Right hindlimb (tissue), 1 donor: ENCODE results near the gene GLI3.
"Not testable (repeated sequence)": the region's sequence is repeated elsewhere in the genome, so short reads cannot be mapped to it uniquely, and the experiment has no call there.

Source experiments
- DNase-seq: peaks from one replicate; pipeline ENCODE4 v3.0.0-alpha.2; 2018

GLI3 gene

DNA sequence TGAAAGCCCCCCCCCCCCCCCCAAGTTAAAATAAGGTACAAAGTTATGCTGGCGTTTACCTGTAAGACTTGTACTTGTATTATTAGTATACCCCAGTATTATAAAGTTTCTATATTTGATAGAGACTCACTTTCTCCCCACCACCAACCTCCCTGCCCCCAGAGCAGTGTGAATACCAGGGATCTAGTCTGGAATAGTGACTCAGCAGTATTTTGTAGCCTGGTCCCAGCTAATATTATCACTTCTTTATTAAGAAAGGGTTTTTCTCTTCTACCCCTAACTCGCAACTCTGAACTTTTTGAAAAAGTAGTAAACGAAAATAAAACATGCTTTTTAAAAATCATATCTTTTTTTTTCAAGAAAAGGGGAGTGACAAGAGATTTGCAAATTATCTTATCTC, 26.7 kb downstream of the GLI3 start:
- no peak for DNase-seq

DNA sequence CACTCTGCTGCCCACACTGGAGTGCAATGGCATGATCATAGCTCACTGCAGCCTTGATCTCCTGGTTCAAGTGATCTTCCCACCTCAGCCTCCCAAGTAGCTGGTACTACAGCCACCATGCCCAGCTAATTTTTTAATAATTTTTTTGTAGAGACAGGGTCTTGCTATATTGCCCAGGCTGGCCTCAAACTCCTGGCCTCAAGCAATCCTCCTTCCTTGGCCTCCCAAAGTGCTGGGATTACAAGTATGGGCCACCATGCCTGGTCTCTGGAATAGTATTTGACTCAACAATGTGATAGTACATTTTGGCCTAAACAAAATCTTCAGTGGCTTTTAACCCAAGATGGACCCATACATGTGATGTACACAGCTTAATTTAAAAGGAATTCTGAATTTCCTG, 27.9 kb downstream of the GLI3 start:
- not testable (repeated sequence) for DNase-seq

GRCh38 chr7:42208572-42208971, 28.4 kb downstream of the GLI3 start:
- no peak for DNase-seq

- no peak for DNase-seq
These were observed 29.6 kb downstream of the GLI3 start for GRCh38 chr7:42207420-42207819.

DNA sequence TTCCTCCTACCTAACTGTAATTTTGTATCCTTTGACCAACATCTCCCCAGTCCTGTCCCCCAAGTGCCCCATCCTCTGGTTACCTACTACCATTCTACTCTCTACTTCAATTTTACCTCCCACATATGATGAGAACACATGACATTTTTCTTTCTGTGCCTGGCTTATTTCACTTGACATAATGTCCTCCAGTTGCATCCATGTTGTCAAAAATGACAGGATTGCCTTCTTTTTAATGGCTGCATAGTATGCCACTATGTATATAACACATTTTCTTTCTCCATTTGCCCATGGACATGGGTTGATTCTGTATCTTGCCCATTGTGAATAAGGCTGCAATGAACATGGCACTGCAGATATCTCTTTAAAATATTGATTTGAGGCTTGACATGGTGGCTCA, 33.7 kb downstream of the GLI3 start:
- no peak for DNase-seq

- DNase-seq = no peak
These were observed 34.4 kb downstream of the GLI3 start for GRCh38 chr7:42202601-42203000.

DNA sequence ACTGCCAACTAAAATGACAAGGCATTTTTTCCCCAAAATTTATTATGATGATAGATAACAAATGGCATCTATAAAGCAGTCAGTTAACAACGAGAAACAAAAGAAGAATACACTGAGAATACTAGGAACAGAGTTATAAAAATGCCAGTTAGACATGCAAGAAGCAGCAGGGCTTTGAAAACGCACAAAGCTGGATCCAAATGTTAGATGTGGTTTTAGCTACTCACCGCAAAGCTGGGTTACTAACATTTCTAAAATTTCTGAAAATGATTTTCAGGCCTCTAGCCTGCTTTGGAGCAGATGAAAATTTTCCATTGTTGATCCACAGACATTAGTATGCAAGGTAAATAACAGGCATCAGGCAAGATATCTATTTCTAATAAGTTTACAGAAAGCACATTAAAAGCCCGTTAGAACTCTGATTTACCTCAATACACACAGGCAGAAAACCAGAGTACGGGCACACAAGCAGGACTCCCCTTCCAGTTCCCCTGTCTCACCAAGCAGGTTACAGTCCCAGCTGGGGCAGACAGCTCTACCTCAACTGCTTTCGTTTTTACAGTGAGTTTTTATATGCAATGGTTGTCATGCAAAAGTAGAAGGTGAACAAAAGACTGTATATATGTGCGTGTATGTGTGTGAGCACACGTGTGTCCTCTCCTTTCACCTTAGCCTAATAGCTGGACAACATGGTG, 37.9 kb downstream of the GLI3 start:
- no peak for DNase-seq

DNA sequence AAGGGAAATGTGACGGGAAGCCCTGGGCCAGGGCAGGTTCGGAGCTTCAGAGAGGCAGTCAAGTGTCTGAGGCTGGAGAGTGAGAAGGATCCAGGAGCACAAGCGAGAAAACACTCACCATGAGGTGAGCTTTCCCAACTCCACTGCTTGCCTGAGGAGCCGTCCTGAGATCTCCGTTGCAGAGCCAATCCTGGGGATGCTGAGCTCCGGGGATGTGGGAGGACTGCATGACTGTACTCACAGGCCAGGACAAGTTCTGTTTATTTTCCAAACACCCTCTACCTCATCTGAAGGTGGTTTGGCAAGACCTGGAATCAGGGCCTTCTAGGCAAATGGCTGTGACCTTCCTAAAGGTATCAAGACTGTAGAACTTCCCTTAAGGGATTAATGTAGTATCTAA, 38.7 kb downstream of the GLI3 start:
- DNase-seq = no peak

DNA sequence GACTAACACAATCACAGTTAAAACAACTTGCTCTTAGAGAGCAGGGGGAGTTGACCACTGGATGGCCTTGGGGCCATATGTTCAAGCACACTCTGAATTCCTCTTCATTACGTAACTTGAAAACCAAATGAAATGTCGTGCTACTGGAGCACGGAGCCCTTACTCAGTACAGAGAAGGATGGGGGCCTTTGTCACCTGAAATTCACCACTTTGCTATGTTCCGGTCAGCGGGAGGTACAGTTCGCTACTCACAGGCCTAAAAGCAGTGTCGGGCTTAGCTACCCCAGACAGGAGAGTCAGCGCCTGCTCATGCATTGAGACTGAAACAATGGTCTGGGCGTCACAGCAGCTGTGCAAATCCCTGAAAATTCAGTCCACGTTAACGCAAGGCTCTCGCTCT, 39.6 kb downstream of the GLI3 start:
- DNase-seq = no peak

DNA sequence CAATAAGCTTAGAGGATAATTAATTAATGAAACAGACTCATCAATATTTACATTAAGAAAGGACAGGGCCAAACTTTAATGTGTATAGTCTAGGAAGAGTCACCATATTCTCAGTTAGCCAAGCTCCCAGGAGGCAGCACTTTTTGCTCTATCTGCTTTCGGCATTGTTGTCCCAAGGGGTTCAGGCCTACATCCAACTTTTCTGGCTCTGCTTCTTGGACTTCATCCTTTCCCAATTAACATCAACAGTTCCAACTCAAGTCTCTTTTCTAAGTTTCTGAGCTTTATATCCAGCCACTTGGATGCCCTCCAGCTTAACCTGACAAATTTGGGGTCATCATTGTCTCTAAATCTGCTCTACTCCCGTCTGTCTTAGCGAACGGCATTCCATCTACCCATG, 42.8 kb downstream of the GLI3 start:
- no peak for DNase-seq

GRCh38 chr7:42193471-42194129, 43.4 kb downstream of the GLI3 start:
- DNase-seq = no peak

DNA sequence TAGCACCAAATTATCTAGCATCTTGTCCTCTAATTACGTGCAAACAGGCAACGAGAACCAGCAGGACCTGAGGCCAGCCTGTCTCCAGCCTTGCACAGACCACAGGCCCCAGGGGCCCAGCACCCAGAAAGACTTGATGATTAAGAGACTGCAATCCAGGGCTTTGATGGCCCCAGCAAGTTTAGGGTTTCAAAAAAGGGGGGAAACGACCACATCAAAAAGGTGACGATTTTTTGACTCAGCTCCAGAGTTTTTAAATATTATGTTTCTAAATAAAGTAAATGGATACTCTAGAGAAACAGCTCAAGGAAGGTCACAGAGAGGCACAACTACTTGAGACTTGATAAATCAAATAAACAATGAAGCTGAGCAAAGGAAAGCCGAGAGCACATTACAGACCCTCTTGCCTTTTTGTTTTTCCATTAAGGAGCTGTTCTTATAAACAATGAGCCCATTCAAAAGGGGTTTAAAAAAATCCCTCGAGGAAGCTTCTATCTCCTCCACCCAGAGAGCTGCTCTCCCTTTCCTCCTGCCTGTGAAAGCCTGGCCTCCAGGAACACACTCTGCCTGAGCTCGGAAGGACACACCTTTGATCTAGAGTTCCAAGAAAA, 44.1 kb downstream of the GLI3 start:
- no peak for DNase-seq

GRCh38 chr7:42192066-42192465, 44.9 kb downstream of the GLI3 start:
- DNase-seq = no peak

- no peak for DNase-seq
These were observed 47.5 kb downstream of the GLI3 start for GRCh38 chr7:42189535-42189934.

- no peak for DNase-seq
These were observed 50.9 kb downstream of the GLI3 start for GRCh38 chr7:42186151-42186550.

- DNase-seq = no peak
These were observed 51.3 kb downstream of the GLI3 start for GRCh38 chr7:42185726-42186125.

DNA sequence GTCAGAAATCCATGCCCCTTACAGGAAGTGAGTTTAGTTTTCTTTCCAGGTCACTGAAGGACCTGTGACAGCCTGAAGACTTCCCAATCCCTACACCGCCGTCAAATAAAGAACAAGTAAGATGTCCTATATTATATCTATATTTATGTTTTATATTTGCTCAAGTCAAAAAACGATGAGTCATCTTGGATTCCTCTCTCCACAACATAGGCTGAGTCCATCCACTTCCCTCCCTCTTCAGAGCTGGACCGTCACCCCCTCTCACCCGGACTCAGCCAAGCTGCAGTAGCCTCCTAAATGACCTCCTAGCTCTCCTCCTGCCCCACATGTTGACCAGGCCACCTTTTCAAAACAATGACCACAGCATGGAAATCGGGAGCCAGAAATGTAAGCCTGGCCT, 53.5 kb downstream of the GLI3 start:
- no peak for DNase-seq

DNA sequence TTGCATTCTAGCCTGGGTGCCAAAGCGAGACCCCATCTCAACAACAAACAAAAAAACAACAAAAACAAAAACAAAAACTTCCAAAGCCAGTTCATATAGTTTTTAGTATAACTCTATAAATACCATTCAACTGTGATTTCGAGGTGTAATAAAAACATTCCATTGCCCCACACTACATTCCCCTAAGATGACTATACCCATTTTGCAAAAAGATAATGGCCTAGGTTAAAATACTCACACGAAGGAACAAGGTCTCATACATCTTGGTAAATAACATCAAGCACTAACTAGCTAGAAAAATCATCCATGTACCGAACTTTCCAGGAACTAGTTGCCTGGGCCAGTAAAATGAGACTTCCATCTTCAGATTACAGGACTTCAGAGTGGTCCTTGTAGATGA, 55.4 kb downstream of the GLI3 start:
- DNase-seq = no peak

DNA sequence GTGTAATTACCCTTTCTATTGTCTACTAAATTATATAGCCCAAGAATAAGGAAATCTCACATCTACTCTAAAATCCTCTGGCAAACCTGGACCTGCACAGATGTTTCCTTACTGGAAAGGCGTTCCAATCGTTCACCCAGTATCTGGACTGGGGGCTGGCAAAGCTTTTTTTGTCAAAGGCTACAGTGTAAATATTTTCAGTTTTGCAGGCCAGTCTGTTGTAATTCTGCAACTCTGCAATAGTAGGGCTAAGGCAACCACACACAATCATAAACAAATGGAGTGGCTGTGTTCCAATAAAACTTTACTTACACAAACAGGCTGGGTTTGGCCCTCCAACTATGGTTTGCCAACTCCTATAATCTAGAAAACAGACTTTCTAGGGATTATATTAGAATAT, 56.2 kb downstream of the GLI3 start:
- DNase-seq = no peak

DNA sequence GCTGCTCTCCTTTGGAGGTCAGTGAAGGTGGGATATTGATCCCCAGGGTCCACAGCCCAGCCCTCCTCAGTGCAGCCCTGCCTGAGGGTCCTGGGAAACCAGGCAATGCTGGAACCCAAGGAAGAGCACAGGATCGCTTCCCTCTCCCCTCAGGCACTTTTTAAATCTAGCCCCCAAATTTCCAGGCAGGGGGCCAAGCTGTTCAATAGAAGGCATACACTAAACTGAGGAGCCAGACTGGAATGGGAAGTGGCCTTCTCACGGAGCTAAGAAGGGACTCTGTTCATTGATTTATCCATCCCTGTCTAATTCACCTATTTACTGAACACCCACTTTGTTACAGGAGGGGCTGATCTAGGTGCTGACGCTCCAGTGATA, 60.3 kb downstream of the GLI3 start:
- DNase-seq = no peak

GRCh38 chr7:42175834-42176723, 60.9 kb downstream of the GLI3 start:
- no peak for DNase-seq

- no peak for DNase-seq
These were observed 62.6 kb downstream of the GLI3 start for GRCh38 chr7:42174391-42174912.

- DNase-seq = no peak
These were observed 66.3 kb downstream of the GLI3 start for GRCh38 chr7:42170724-42171123.
